ENCODE data around the gene R3HDM2.

R3HDM2 gene

DNA sequence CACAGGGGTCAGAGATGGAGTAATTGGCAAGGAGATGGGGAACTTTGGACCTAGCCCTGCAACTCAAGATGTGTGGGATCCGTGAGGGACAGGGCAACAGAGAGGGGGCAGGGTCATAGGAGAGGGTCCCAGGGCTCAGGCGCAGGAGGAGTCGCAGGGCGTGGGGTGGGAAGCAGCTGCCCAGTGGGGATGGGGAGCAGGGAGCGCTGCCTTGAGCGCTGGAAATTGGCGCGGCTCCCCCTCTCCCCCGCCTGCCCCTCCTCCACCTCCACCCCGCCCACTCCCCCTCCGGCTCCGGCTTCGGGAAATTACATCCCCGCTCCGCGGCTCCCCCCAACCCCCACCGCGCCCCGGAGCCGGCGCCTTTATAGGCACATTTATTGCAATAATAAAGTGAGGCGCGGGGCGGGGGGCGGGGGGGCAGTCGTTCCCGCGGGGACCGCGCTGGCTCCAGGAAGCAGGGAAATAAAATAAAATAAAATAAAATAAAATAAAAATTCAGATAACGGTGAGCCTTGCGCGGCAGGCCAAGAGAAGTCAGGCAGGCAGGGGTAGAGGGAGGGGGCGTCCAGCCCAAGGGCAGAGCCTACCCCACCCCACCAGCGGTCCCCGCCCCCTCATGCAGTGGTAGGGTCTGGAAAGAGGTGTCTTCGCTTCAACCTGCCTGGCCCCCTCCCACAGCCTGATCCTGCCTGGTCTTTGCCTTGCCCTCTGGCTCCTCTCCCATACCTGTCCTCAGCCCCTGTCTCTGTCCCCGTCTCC, 210.7 kb downstream of the R3HDM2 start:
- Mint-ChIP-seq H3K4me3 (no peak overlapping the region), H3K9me3 (no peaks in the 10 kb centered on the region), H3K36me3 (peaks cover 10% of the 10 kb centered on the region), H3K27ac (peak overlapping the region; percentile 17), H3K27me3 (peaks cover 43% of the 10 kb centered on the region), H3K4me1 (peaks cover 59% of the 10 kb centered on the region)
- ATAC-seq (ENCODE audit: low read depth) (no peak), DNase-seq (ENCODE audit: low spot score in 2 of 2) (no peak)

DNA sequence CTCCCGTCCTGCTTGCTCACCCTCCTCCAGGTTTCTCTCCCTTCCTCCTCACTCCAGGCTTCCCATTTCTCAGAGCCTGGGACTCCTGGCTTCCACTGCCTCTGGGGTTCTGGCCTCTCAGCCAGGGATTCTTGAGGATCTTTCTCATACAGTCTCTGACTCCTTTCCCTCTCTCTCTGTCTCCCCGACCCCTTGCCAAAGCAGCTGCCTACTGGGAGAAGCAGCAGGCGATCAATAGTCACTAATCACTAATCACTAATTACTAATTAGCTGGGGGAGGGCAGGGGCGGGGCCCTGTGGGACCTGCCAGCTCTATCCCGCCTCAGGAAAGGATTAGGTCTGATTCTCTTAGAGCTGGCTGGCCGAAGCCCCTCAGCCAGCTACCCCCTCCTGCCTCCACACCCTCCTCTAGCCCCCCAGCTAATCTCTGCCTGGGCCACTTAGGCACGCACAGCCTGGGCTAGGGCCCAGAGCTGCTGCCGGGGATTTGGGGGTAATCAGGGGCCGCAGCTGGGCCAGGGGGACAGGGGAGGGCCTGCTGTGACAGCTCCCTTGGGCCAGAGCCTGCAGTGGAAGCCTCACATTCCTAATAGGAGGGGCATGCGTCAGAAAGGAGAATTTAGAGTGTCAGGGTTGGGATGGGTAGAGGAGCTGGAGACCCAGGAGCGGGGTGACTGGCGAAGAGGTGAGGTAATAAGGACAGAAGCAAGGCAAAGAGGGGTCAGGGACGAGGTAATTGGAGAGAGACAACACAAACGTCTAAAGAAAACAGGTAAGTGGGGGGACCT, 211.4 kb downstream of the R3HDM2 start:
- no peaks in the 10 kb centered on the region for H3K9me3 Mint-ChIP-seq
- DNase-seq (ENCODE audit: low spot score in 2 of 2) (no peak), ATAC-seq (ENCODE audit: low read depth) (no peak)
- peak overlapping the region; percentile 17 for H3K27ac Mint-ChIP-seq
- peaks cover 46% of the 10 kb centered on the region for H3K27me3 Mint-ChIP-seq
- peaks cover 10% of the 10 kb centered on the region for H3K36me3 Mint-ChIP-seq
- H3K4me3 Mint-ChIP-seq, result peak overlapping the region; percentile 45
- peaks cover 67% of the 10 kb centered on the region for H3K4me1 Mint-ChIP-seq

DNA sequence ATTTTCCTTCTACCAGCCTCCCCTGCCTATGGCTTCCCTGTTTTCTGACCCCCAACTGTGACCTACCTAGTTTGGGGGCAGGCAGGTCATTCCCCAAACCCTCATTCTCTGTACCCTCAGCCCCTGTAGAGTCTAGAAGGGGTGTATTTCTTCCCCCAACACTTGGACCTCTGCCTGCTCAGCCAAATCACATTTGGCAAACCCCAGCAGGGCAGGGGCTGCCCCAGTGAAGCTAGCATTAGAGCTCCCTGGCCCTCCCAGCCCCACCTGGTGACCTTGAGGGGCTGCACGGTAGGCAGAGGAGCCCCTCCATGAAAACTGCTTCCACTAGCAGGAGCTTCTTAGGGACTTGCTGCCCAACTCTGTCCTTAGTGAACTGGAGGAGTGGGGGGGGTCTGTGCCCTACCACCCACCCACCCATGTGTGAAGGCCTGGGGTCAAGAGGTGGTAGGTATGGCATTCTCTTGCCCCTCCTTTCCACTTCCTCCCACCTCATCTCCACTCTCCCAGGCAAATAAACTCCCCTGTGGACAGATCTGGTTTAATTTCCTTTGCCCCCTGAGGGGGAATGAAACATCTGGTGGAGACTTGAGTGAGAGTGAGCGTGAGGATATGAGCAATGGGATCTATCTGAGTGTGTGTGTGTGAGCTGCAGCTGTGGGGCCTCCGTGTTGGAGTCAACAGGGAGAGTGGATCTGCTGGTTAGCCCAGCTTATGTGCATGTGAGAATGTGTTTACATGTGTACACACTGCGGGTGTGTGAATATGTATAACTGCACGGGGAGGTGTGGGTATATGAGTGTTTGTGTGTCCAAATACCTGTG, 212.6 kb downstream of the R3HDM2 start:
- H3K27me3 Mint-ChIP-seq, result peaks cover 44% of the 10 kb centered on the region
- DNase-seq (ENCODE audit: low spot score in 2 of 2), result no peak
- H3K27ac Mint-ChIP-seq, result no peak overlapping the region
- H3K4me1 Mint-ChIP-seq, result peaks cover 72% of the 10 kb centered on the region
- peaks cover 10% of the 10 kb centered on the region for H3K36me3 Mint-ChIP-seq
- no peak for ATAC-seq (ENCODE audit: low read depth)
- peak overlapping the region; percentile 85 for H3K4me3 Mint-ChIP-seq
- H3K9me3 Mint-ChIP-seq, result no peaks in the 10 kb centered on the region

DNA sequence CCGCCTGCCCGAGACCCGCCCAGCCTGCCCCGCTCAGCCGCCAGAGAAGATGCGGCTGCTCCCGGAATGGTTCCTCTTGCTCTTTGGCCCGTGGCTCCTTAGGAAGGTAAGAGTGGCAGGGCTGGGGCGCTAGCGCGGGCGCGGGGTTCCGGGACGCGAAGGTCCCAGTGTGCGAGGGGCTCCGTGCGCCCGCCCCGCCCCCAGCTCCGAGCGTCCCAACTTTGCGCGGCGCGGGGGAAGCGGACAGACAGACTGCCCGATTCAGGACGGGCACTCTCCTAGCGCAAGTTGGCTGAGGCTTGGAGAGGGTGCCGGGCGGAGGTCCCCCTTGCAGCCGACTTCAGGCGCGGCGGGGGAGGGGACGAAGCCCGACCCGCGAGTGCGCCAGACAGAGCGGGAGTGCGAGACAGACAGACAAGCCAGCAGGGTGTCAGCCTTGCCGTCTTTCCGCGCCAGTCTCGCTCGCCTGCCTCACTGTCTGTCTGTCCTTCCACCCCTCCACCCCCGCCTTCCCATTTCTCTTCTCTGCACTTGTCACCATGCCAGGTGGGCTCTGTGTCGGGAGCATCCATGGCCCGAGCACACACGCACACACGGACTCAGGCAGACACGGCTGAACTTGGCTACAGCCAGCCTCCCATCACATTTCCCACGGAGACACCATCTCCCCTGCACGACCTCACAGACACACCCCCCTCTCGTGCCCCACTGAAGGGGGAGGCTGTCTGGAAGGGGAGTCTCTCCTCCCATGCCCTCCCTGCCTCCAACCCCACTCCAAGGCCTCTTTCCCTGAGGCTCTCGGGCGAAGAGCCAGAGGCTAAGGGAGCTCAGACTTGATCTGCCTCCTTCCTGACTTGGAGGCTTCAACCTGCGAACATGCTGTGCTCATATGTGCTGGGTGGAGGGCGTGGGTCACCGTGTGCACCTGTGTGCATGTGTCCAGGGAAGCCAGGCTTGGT, 213.6 kb downstream of the R3HDM2 start:
- peaks cover 10% of the 10 kb centered on the region for H3K36me3 Mint-ChIP-seq
- DNase-seq (ENCODE audit: low spot score in 2 of 2), result no peak
- H3K4me3 Mint-ChIP-seq, result peak overlapping the region; percentile 85
- peaks cover 65% of the 10 kb centered on the region for H3K4me1 Mint-ChIP-seq
- peaks cover 40% of the 10 kb centered on the region for H3K27me3 Mint-ChIP-seq
- peak overlapping the region; percentile 72 for H3K27ac Mint-ChIP-seq
- ATAC-seq (ENCODE audit: low read depth), result peak; percentile 4
- H3K9me3 Mint-ChIP-seq, result no peaks in the 10 kb centered on the region

DNA sequence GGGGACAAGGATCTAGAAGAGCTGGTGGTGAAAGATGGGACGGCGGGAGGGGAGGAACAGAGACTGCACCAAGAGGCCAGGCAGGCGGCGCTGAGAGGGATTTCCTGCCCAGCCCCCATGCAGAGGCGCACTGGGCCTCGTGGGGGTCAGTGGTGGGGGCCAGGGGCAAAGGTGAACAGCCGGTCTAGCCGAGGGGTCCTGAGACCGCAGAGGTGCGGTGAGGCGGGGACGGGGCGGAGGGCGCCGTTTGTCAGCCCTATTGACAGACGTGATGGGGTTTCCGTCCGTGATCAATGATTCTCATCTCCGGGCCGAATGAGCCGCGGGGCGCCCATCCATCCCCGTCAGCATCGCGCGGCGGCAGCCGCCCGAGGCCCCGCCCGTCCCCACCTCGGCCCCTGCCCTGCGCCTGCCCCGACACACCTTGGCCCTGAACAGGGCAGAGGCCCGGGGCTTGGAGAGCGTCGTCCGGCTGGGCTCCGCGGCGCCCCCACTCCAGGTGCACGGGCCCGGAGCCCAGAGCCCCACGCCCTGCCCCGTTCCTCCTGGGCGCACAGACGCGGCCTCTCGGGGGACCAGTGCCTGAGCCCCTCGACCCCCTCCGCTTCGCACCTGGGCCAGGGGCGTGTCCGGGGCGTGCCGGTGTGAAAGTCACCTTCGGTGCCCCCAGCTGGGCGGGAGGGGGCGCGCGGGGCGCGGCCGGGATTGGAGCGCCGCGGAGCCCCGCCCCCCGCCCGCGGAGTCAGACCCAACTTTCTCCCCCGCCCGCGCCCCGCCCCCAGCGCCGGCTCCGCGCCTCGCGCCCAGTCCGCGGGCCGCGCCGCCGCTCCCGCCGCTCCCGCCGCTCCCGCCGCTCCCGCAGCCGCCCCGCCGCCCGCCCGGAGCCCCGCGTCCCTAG, 214.6 kb downstream of the R3HDM2 start, which contains the start of gene NXPH4:
TSS of gene NXPH4 (plus strand) at position 781 of the 898 bp plus-strand sequence. CDS start 176 bp downstream, outside the sequence.
- peak; percentile 61 to 66 for DNase-seq (ENCODE audit: low spot score in 2 of 2)
- ATAC-seq (ENCODE audit: low read depth), result peak; percentile 65
- peaks cover 34% of the 10 kb centered on the region for H3K27me3 Mint-ChIP-seq
- H3K4me1 Mint-ChIP-seq, result peaks cover 58% of the 10 kb centered on the region
- peaks cover 10% of the 10 kb centered on the region for H3K36me3 Mint-ChIP-seq
- no peaks in the 10 kb centered on the region for H3K9me3 Mint-ChIP-seq
- peak within 1 kb of the TSS; percentile 91 for H3K4me3 Mint-ChIP-seq
- H3K27ac Mint-ChIP-seq, result peak within 1 kb of the TSS; percentile 93

DNA sequence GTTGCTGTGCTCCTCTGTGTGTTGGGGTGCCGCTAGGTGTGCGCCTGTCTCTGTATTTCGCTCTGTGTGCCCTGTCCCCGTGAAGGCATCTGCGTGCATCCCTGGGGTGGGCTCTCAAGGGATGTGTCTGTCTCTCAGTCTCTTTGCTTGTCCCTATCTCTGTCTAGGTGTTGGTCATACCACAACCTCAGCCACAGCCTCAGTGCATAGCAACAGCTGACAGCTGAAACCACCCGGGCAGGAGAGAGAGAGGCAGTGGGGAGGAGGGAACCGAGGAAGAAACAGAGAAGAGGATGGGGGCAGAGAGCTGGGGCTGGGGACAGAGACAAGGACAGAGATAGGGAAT, 215.2 kb downstream of the R3HDM2 start:
- peak; percentile 48 for ATAC-seq (ENCODE audit: low read depth)
- Mint-ChIP-seq H3K9me3 (no peaks in the 10 kb centered on the region), H3K36me3 (peaks cover 7% of the 10 kb centered on the region), H3K4me1 (peaks cover 53% of the 10 kb centered on the region), H3K27ac (peak overlapping the region; percentile 93), H3K4me3 (peak overlapping the region; percentile 91), H3K27me3 (peaks cover 30% of the 10 kb centered on the region)
- DNase-seq (ENCODE audit: low spot score in 2 of 2), result peak; percentile 47 to 57

DNA sequence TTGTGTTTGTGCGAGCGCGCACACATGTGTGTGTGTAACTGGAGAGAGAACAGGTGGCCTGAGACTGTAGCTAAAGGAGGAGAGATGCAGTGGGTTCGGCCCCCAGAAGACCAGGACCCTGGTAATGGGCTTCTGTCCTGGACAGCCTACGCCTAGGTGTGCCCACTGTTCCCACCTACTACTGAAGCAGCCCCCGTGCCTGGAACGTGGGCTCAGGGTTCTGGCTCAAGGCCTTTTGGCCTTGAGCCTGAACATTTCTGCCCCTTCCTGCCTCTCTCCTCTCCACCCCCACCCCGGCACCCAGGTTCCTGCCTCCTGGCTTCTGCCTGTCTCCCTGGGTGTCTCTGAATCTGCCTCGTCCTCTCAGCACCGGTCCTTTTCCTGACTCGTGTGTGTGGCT, 215.8 kb downstream of the R3HDM2 start:
- peaks cover 5% of the 10 kb centered on the region for H3K36me3 Mint-ChIP-seq
- ATAC-seq (ENCODE audit: low read depth) (no peak), DNase-seq (ENCODE audit: low spot score in 2 of 2) (no peak)
- peak overlapping the region; percentile 91 for H3K4me3 Mint-ChIP-seq
- no peaks in the 10 kb centered on the region for H3K9me3 Mint-ChIP-seq
- peak overlapping the region; percentile 93 for H3K27ac Mint-ChIP-seq
- peaks cover 30% of the 10 kb centered on the region for H3K27me3 Mint-ChIP-seq
- peaks cover 53% of the 10 kb centered on the region for H3K4me1 Mint-ChIP-seq

DNA sequence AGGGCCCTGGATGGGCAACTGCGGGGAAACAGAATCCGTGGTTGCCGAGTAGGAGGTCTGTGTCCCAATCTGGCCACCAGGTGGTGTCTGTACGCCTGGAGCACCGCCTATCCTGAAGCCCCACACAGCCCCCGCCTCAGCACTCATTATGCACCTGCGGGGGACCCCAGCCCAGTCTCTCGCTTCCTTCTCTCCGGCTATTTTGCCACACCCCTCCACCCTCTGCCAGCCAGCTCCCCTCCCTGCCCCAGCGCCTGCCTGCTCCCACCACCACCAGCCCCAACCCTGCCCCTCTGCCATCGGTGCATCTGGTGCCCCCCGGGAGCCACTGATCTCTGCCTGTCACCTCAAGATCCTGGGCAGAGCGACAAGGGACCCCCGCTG, 216.5 kb downstream of the R3HDM2 start:
- H3K27me3 Mint-ChIP-seq, result peaks cover 25% of the 10 kb centered on the region
- peak overlapping the region; percentile 68 for H3K4me3 Mint-ChIP-seq
- peak overlapping the region; percentile 67 for H3K27ac Mint-ChIP-seq
- ATAC-seq (ENCODE audit: low read depth) (peak; percentile 28), DNase-seq (ENCODE audit: low spot score in 2 of 2) (peak; percentile 63 to 73)
- H3K4me1 Mint-ChIP-seq, result peaks cover 48% of the 10 kb centered on the region
- peaks cover 2% of the 10 kb centered on the region for H3K36me3 Mint-ChIP-seq
- H3K9me3 Mint-ChIP-seq, result no peaks in the 10 kb centered on the region

DNA sequence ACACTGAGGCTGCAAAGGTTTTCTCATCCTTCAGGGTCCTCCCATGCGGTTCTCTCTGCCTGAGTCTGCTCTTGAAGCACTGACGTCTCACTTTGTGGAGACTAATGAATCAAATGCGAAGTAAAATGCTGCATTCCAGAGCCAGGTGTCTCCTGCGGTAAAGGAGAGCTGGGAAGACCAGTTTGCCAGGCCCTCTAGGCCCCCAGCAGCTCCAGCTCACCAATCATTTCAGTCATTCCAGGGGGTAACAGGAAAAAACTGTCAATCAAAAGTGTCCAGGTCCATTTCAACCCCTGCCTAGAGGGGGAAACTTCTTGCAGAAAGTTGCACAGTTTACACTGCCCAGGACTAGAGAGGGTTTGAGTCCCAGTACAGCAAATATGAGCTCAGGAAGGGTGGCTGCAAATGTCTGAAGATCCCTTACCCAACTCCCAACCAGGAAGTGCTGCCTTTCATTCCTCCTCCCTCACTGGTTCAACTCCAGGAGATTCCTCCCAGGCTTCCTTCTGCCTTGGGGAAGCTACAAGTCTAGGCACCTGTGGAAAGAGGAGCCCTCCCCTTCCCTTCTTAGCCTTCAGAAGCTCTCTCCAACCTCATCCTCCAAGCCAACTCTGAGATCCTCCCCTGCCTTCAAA, 217.0 kb downstream of the R3HDM2 start:
- H3K27me3 Mint-ChIP-seq, result peaks cover 24% of the 10 kb centered on the region
- DNase-seq (ENCODE audit: low spot score in 2 of 2) (no peak), ATAC-seq (ENCODE audit: low read depth) (no peak)
- peaks cover 44% of the 10 kb centered on the region for H3K4me1 Mint-ChIP-seq
- peak overlapping the region; percentile 68 for H3K4me3 Mint-ChIP-seq
- peaks cover 2% of the 10 kb centered on the region for H3K36me3 Mint-ChIP-seq
- no peaks in the 10 kb centered on the region for H3K9me3 Mint-ChIP-seq
- peak overlapping the region; percentile 67 for H3K27ac Mint-ChIP-seq

DNA sequence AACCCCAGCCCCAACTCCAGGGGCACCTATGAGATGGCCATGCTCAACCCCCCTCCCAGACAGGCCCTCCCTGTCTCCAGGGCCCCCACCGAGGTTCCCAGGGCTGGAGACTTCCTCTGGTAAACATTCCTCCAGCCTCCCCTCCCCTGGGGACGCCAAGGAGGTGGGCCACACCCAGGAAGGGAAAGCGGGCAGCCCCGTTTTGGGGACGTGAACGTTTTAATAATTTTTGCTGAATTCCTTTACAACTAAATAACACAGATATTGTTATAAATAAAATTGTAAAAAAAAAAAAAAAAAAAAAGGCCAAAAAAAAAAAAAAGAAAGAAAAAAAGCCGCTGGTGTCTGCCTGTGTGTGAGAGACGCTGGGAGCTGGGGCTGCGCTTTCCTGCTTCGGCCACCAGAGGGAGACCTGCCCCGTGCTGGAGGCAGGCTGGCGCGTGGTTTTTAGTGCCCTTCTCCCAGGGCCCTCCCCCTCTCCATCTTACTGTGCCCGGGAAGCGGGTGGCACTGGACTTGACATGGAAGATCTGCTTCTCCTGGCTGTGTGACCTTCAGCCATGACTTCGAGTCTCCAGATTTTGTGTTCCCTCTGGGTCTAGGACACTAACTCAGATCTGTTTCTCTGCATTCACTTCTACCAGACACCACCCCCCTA, 217.7 kb downstream of the R3HDM2 start:
- peaks cover 18% of the 10 kb centered on the region for H3K27me3 Mint-ChIP-seq
- peaks cover 2% of the 10 kb centered on the region for H3K36me3 Mint-ChIP-seq
- DNase-seq (ENCODE audit: low spot score in 2 of 2) (peak; percentile 86 to 93), ATAC-seq (ENCODE audit: low read depth) (peak; percentile 40)
- H3K4me3 Mint-ChIP-seq, result peak overlapping the region; percentile 45
- no peaks in the 10 kb centered on the region for H3K9me3 Mint-ChIP-seq
- H3K27ac Mint-ChIP-seq, result no peak overlapping the region
- H3K4me1 Mint-ChIP-seq, result peaks cover 38% of the 10 kb centered on the region

DNA sequence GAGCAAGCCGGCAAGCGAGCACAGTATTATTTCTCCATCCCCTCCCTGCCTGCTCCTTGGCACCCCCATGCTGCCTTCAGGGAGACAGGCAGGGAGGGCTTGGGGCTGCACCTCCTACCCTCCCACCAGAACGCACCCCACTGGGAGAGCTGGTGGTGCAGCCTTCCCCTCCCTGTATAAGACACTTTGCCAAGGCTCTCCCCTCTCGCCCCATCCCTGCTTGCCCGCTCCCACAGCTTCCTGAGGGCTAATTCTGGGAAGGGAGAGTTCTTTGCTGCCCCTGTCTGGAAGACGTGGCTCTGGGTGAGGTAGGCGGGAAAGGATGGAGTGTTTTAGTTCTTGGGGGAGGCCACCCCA, 218.2 kb downstream of the R3HDM2 start:
- Mint-ChIP-seq H3K4me1 (peaks cover 34% of the 10 kb centered on the region), H3K4me3 (no peak overlapping the region), H3K9me3 (no peaks in the 10 kb centered on the region), H3K36me3 (peaks cover 2% of the 10 kb centered on the region), H3K27me3 (peaks cover 18% of the 10 kb centered on the region), H3K27ac (no peak overlapping the region)
- no peak for DNase-seq (ENCODE audit: low spot score in 2 of 2)
- ATAC-seq (ENCODE audit: low read depth), result no peak

Data from memory B cell (primary cell).